DOHH2 (cell line): ENCODE results near the gene GRK6.

Experiments
- CTCF ChIP-seq: fragments of 200-600 bp; sonication (generic); IDR thresholded peaks from one replicate; pipeline ENCODE4 v1.5.1; 2014; ENCODE audit warnings: antibody characterized with exemption, mild to moderate bottlenecking, low read depth, low read length; ENCODE audit not compliant: poor library complexity, severe bottlenecking
- EZH2phosphoT487 ChIP-seq: fragments of 200-600 bp; sonication (generic); IDR thresholded peaks from 2 replicates; pipeline ENCODE4 v1.6.1; 2017; ENCODE audit warnings: borderline replicate concordance, mild to moderate bottlenecking, antibody characterized with exemption, low read length, moderate library complexity, mixed read lengths

- TF ChIP-seq CTCF (peak; percentile 16), EZH2phosphoT487 (no peak)
Observed at GRCh38 chr5:177427919-177428573, 1.6 kb downstream of the GRK6 start.
